ENCODE results near the gene MAML2.

Gene MAML2

DNA sequence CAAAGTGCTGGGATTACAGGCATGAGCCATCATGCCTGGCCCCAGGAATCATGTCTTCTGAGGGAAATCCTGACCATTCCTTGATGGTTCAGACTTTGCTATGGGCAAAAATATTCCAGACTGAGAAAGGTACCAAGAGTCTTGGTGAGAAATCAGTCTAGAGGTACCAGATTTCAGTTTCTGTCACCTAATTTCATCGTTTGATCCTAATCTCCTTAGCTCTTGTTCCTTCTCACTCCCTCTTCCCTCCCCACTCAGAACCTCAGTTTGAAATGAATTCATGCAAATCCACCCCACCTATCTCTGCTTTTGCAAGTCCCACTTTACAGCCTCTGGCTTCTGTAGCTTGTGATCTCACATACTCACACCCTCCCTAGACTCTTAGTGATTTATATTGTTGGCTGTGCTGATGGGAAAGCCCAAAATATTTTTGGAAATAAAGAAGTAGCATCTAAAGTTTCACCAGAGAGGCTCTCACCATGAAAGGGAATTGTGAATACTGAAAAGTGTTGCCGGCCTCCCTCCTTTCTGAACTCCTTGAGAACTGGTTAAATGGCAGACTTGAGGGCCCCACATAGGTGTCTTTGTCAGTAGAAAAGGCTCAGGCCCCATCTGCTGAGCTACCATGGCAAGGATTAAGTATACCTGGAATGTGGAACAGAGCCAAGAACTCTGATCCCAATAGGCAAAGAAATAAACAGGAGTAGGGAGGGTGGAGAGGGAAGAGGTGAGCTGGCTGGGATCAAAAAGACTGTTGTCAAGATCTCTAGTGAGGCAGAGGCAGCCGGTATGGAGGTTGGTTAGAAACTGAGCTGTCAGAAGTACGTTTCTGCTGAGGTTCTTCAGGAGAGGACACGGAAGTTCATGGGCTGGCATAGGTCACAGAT is 228.6 kb downstream of the MAML2 start:
- DNase-seq, result no peak

DNA sequence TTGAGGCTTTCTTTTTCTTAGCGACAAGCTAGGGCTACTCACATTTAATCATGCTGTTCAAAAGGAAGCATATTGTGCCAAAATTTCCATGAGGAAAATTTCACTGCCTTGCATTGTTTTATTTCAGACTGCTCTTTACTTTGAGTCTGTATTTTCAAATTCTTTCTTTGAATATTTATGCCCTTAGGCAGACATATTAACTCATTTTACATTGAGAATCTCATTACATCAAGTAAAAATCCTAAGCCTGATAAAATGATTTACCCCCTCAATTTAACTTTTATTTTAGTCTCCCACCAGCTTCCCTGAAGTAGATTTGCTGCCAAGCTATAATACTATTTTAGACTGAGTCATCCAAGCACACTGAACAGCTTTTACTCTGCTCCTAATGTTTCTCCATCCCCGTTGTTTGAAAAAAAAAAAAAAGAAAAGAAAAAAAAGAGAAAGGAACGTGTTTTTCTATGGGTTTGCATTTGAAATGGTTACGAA is 229.8 kb downstream of the MAML2 start:
- no peak for DNase-seq

DNA sequence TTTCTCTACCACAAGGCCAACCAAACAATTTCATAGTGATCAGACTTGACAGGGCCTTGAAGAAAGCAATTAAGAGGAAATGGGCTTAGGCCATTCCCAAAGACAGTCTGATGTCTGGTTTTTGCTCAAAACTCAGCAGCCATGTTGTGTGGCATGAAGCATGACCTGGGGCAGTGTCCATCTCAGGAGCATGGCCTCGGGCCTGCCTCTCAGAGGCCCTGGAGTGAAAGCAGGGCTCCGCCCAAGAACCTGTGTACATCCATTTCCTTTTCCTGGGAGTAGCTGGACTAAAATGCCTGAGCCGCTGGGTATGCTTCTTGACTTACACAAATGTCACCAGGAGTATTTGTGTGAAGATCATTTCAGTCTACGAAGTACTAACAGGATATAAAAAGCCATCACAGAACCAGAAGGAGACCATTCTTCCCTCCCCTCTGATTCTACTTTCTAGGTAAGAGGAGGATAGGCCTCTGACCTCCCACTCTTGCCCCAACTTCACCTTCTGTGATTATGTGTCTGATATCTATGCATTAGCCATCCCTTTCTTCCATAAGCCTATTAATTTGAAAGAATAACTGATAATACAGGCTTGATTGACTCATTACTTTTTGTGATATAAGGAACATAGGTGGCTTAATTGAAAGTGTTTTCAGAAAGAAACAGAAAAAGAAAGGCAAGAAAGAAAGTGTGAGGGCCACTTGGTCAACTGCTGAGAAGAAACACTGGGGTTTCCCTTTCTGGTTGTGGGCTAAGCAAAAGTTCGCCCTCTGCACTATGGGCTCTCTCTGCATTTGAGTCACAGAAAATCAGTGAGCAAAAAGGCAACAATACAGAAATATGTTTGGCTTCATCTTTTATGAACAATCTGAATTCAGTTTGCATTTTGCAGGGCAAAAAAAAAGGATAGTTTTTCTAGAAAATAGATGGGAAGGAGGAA is 230.5 kb downstream of the MAML2 start:
- DNase-seq, result no peak

DNA sequence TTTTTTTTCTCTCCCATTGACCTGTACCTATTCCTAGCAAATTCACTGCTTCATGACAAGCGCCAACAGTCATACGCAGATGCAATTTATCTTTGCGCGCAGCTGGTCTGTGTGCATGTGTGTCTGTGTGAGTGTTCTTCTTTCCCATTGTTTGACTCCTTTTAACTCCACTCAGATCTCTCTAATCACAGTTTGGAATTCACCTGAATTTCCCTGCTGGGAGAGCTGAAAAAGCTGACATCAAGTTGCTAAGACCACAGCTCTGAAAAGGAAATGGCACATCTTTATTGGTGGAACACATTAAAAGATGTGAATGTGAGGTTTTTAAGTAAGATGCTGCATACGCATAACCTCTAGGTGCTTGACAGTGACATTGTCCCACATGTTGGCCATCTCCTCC is 231.7 kb downstream of the MAML2 start:
- no peak for DNase-seq

DNA sequence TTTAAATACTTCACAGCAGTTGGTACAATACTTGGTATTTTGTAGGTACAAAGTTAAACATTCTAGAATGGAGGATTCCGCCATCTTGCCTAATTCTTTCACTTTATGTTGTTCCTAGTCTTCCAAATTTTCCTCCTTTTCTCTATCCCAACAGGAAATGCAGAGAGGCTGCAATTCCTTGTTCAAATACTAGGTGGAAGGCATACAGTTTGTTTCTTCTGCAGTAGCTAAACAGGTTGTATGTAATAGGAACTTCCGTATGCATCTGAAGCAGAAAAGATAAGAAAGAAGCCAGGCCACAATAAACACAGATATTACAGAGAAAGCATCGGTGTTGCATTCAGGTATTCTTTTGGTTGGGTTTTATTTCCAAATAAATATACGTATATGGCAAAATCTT is 232.7 kb downstream of the MAML2 start:
- DNase-seq, result no peak

DNA sequence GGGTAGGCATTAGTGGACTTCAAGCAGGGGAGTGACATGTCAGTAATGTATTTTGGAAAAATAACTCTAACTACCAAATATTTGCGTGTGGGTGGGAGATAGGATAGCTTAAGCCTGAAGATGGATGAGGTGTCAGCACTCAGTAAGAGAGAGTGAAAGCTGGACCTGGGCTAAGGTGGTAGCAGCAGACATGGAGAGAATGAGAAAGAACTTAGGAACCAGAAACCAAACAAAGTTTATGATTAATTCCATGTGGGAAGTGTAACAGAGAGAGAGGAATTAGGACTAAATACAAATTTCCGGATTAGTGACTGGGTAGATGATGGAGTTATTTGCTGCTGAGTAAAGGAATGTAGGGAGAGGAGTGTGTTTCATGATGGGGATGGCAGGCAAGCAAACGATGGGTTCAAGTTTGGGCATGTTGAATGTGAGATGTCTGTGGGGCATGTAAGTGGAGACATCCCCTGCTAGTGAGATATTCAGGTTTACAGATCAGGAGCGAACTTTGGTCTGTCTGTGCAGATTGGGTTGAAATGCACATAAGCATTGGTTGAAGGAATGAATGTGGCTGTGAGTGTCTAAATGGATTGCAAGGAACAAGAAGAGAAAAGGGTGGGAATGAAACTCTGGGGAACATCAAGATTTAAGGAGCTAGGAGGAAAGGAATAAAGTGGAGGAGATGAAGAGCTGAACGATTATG is 233.5 kb downstream of the MAML2 start:
- no peak for DNase-seq

DNA sequence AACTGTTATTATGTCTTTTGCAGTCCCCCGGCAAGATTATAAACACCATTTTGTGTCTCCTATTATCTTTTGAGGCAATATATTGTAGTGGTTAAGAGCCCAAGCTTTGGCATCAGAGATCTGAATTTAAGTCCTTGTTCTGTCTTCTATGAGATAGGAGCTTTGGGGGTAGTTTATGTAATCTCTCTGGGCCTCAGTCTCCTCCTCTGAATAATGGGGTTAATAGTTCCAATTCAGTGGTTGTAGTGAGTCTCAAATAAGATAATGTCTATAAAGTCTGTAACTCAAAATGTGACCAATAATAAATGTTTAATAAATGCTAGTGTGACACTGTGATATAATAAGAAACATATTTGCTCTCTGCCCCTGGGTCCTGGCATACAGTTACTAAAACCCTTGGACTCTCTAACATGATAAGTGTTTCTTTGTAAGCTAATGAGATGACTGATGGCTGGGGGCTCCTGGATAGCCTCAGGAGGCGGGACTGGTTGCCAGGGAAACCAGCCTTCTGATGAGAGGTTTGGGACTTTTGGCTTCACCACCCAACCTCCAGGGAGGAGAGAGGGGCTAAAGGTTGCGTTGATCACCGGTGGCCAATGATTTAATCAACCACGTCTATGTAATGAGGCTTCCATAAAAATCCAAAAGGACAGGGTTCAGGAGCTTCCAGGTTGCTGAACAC is 235.7 kb downstream of the MAML2 start:
- no peak for DNase-seq

DNA sequence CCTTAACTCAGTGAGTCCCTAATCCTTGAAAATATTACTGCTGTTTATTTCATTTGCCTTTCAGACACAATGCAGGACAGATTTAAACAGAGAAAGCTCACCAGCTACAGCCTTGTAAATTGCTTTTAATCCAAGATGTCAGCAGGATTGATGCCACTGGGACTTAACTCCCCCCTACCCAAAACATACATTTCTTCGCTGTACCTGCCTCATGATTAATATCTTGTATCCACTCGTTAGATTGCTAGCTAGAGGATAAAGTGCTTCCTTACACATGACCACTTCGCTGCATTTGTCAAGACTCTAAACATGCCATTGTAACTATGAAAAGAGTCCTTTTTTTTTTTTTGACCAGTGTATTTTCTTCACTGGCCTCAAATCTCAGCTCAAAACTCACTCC is 236.3 kb downstream of the MAML2 start:
- DNase-seq, result no peak

DNA sequence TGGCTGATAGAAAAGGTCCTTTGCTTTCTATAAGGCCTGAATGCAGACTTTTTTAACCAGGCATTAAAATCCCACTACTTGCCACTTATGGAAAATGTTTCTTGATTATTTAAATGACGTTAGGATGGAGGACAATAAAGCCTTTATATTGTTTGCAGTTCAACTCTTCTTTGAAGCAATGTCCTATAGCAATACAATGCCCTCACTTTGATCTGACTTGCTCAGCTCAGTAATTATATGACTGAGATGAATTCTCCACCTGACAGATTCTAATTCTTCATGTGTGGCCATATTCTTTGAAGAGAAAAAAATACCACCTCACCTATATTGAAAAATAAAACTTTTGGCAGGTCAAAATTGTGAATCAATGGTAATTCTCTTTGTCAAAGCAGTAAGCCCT is 237.1 kb downstream of the MAML2 start:
- DNase-seq, result no peak

DNA sequence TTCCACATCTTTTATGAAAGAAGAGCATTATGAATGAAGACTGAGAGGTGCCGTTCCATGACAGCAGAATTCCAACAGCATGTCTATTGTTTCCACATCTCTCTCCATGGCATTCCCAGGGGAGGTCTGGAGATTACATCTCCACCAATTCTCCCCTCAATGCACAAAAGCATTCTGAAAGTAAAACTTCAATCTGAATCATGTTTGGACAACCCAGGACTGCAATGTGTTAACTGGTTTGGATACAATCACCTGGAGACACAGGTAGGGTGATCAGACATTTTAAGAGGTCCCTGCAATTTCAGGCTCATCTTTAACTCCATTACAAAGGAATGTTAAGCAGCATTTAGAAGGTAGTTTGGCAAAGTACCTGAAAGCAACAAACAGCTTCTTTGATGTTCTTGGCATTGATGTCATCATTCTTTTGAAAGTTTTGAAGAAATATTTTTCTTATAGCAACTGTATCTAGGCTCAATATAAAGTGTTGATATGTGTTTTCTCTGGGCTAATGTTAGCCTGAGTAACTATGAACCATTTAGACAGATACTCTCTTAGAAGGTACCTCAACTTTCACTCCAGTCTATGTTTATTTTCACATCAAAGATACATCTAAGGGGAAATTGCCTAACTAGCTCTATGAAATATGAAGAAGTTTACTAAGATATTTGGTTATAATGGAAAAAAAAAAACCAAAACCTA is 237.6 kb downstream of the MAML2 start:
- no peak for DNase-seq

DNA sequence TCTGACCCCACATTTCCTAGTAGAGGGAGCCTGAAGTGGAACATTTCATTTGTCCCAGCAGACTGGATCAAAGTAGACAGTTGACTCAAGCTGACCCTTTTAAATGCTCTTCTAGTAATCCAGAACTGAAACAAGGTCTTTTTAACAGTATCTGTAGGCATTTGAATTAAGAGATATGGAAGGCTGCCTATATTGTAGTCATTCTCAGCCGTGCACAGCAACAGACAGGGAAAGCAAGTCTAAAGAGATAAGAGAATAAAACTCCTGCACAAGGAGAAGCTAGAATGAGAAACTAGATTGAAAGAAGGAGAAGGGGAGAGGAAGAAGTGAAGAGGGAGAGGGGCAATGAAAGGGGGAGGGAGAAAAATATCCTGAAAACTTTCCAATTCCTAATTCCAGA is 238.5 kb downstream of the MAML2 start:
- no peak for DNase-seq

DNA sequence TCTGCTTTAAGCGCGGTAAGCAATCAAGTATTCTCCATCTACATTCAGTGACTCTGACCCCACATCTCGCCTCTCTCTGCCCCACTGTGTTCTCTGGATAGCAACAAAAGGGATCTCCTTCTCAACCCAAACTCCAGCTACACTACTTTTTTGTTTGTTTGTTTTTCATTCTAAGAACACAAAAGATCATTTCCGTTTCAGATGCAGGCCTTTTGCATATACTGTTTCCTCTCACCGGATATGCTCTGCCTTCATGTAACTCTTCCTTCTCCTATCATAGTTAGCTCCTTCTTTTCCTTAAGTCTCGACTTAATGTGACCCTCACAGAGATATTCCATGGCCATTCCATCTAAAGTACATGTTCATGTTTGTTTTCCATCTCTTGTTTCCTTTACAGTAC is 239.3 kb downstream of the MAML2 start:
- no peak for DNase-seq

DNA sequence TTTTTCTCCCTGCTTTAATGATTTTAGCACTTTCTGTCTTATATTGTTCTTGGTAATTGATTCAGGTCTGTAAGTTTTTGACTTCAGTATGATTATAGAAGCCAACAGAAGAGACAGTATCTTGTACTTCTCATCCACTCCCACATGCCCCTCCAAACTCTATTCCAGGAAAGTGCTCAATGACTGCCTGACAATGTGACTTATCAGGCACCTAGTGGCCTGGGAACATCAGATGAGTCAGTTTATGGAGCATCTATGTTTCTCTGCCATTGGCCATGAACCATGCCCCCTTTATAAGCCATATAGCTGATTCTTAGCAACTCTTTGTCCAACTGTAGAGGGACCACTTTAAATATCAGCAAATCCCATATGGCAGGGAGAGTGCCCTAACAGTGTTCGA is 239.9 kb downstream of the MAML2 start:
- no peak for DNase-seq

DNA sequence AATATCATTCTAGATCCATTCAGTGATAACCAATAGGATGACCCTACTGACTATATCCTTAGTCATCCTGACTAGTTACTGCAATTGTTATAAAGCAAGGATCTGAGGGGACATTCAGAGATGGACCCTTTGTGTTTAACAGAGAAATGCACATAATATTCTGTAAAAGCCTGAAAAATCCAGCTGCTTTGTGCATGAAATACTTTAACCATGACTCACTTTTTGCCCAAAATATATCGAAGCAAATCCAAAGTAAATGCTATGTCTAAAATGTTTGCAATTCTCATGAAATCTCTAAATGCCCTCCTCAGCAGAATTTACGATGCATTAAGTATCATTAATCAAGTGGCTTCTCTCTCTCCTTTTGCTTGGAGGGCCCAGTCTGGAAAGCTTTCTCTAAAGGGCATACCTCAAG is 240.3 kb downstream of the MAML2 start:
- no peak for DNase-seq

DNA sequence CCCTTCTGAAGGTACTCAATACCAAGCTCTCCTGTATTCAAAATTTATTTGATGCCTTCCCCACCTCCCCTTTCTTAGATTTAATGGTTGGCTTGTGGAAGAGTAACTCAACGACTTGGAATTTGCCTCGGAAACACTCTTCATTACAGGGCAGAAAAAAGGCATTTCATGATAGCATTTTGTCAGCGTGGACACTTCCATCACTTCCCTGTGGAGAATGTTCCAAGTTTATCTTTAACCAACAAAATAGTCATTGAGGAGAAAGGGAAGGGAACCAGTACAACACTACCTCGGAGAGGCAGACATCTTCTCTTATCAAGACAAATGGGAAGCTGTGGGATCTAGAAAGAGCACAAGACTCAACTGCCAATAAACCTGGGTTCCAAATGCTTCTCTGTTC is 241.8 kb downstream of the MAML2 start:
- no peak for DNase-seq

DNA sequence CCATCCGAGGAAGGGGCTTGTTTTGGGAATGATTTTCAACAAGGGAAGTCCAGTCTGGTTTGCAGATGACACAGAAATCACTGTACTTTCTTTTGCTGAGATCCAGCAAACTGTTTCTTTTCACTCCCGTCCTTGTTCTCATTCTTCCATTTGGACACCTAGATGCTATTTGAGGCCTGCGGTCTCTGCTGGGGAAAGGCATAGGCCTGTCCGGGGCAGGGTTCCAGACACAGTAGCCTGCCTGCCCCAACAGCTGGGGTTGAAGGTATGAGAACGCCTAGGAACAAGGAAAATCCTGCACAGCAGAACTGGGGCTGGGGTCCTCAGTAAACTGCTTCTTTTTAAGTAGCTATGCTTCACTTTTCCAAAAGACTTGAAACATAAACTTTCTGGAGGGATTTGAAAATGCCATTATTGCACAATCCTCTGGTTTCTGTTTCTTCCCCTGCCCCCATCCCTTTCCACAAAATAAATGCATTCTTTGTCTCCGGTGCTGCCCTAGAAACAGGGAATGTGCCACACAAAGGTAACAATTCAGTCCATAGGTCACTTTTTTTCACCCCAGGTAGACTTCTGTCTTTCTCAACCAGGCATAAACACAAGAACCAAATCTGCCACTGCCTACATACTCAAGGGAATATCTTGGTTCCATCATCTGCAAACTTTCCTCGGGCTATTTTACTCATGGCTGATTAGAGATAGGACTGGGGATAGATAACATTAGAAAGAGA is 244.3 kb downstream of the MAML2 start:
- no peak for DNase-seq

DNA sequence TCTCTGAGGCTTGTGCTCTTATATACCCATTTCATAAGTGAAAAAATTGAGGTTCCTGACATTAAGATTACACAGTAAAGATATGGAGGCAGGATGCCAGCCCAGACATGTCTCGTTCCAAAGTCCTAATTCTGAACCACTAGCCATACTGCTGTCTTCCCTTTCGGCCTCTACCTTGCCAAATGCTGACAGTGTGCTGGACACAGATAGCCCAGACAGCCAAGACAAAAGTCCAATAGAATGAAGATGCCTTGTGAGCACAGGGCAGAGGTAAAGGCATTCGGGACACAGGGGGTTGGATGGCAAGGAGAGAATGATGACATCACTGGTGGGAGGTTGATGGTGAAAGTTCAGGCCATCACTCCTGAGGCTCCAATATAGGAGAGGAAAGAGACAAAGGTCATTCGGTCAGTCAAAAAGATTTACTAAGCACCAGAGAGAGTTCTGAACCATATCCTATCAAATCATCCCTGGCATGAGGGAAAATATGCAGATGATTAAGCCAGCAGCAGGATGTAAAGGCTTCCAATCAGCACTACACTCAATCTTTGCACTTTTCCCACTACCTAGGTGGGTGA is 245.1 kb downstream of the MAML2 start:
- no peak for DNase-seq

DNA sequence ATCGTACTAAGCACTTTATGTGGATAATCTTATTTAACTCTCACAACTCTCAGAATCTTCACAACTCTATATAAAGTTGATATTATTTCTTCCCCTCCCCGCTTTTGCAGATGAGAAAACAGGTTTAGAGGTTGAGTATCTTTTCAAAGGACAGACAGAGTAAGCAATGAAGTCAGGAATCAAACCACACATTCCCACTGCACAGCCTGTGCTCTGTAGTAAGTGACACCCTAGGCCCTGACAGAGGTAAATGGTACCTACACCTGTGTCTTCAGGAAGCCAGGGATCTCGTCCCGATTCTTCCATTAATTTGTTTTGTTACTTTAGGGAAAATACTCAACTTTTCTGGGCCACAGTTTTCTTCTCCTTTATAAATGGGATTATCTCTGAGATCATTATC is 246.6 kb downstream of the MAML2 start:
- DNase-seq, result no peak

DNA sequence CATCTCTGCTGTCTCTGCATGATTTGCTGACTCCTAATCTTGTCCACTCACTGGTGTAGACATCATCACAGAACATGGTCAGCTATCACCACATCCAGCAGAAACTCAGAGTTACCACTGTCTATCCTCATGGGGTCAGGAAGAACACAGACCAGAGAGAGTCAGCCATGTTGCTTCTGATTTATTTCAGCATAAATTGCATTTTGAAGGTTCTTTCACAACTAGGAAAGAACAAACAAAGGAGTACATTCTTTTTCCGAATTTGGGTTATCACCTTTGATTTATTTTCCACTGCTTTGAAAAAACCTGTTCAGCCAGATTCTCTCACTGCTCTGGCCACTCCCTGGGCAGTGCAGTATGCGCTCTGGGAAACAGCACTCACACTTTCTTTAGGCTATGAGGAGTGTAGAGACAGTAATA is 247.1 kb downstream of the MAML2 start:
- DNase-seq, result no peak

DNA sequence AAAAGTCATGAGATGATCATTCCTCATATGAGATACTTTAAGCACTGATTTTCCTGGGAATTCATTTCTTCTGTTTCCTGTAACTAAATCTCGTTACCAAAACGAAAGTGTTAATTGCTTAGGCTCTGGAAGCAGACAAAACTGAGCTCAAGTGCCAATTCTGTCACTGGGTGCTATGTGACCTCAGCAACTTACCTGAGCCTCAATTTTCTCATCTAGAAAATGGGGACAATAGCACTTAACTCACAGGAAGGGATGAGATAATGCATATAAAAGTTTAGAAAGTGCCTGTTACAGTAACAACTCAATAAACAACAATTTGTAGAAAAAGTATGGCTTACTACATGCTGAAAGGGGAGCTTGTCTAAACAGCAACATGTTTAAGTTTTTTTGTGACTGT is 248.8 kb downstream of the MAML2 start:
- DNase-seq, result no peak

DNA sequence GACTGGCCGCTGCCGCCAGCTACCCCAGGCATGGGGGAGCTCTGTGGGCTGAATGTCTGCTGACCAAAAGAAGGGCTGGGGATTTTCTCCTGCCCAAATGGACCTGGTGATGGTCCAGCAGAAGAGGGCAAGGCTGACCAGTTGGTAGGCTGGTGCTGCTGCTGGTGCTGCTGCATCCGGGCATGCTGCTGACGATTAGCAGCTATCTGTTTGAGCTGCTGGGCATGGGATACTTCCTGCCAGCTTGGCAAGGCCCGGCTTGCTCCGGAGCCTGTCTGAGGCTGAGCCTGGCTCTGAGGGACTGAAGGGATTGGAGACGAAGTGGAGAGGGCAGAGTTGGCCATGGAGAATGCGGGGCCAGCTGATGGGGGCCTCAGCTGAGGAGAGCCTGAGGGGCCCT is 250.5 kb downstream of the MAML2 start:
- no peak for DNase-seq
